Neural progenitor cell (in vitro differentiated cells): ENCODE results near the gene CABP7.

ENCODE experiments used
- EZH2 ChIP-seq: fragments of 200-600 bp; sonication (generic); IDR thresholded peaks from 2 replicates; pipeline ENCODE4 v1.6.1; 2017; ENCODE audit warnings: antibody characterized with exemption, mild to moderate bottlenecking, moderate library complexity
- EZH2phosphoT487 ChIP-seq: fragments of 200-600 bp; sonication (generic); IDR thresholded peaks from 2 replicates; pipeline ENCODE4 v1.6.1; 2017; ENCODE audit warnings: antibody characterized with exemption
- TF ChIP-seq, protein P1 (sequence below): fragments of 200-600 bp; sonication (generic); IDR thresholded peaks from 2 replicates; pipeline ENCODE4 v1.5.1; 2017; ENCODE audit warnings: antibody characterized with exemption, mild to moderate bottlenecking

DNA sequence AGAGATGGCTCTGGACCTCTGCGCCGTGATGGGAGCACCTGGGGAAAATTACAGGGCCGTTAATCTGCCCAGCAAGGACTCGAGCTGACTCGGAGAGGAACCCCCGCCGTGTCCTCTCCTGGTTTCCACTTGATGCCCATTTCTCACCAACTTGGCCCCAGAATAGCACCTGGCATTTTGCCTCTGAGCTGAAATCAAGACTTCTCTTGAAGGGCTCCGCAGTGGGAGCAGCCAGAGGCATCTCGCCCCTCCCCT lies 19.0 kb upstream of the CABP7 start:
- TF ChIP-seq, protein P1, sequence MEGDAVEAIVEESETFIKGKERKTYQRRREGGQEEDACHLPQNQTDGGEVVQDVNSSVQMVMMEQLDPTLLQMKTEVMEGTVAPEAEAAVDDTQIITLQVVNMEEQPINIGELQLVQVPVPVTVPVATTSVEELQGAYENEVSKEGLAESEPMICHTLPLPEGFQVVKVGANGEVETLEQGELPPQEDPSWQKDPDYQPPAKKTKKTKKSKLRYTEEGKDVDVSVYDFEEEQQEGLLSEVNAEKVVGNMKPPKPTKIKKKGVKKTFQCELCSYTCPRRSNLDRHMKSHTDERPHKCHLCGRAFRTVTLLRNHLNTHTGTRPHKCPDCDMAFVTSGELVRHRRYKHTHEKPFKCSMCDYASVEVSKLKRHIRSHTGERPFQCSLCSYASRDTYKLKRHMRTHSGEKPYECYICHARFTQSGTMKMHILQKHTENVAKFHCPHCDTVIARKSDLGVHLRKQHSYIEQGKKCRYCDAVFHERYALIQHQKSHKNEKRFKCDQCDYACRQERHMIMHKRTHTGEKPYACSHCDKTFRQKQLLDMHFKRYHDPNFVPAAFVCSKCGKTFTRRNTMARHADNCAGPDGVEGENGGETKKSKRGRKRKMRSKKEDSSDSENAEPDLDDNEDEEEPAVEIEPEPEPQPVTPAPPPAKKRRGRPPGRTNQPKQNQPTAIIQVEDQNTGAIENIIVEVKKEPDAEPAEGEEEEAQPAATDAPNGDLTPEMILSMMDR = no peak
- no peak for TF ChIP-seq EZH2
- TF ChIP-seq EZH2phosphoT487 = no peak
